Esophagus mucosa (tissue), 1 donor: ENCODE results near the gene IKZF3. TPM values are rescaled to one million over a fixed set of nuclear protein-coding genes. Genes with fewer than 3 reads are reported as not detected.
A peak's percentile ranks its signal among the peaks of the same experiment; 100 is the strongest.
"Not testable (repeated sequence)": the region's sequence is repeated elsewhere in the genome, so short reads cannot be mapped to it uniquely, and the experiment has no call there.

Experiments
- ATAC-seq: fragments of 200-7000 bp; cut with Tn5 transposase; one replicate; pipeline ENCODE4 v1.9.1; 2020
- total RNA-seq: library from RNA; stranded (reverse); gene quantifications from one replicate; pipeline ENCODE4 v1.2.4, GENCODE V29; 2023
- donor health status: DM: yes; HTN: yes; CAD: no.

Gene IKZF3
- total RNA-seq, 1 donor from 2014 or later = 1.1 TPM

- ATAC-seq = not testable (repeated sequence)
Observed at GRCh38 chr17:39855911-39856649, 8.0 kb downstream of the IKZF3 start.

- no peak for ATAC-seq
Observed at GRCh38 chr17:39854909-39855308, 9.2 kb downstream of the IKZF3 start.

GRCh38 chr17:39852239-39852638 lies 11.9 kb downstream of the IKZF3 start:
- no peak for ATAC-seq

- ATAC-seq = not testable (repeated sequence)
Observed at GRCh38 chr17:39850186-39850585, 13.9 kb downstream of the IKZF3 start.

GRCh38 chr17:39848600-39848999 lies 15.5 kb downstream of the IKZF3 start:
- no peak for ATAC-seq

GRCh38 chr17:39846205-39846604 lies 17.9 kb downstream of the IKZF3 start:
- ATAC-seq = no peak

- ATAC-seq = no peak
Observed at GRCh38 chr17:39845052-39845846, 18.9 kb downstream of the IKZF3 start.

- ATAC-seq = no peak
Observed at GRCh38 chr17:39841134-39841683, 22.9 kb downstream of the IKZF3 start.

GRCh38 chr17:39838784-39839183 lies 25.3 kb downstream of the IKZF3 start:
- no peak for ATAC-seq

GRCh38 chr17:39838057-39838456 lies 26.1 kb downstream of the IKZF3 start:
- no peak for ATAC-seq

- no peak for ATAC-seq
Observed at GRCh38 chr17:39836117-39836516, 28.0 kb downstream of the IKZF3 start.

GRCh38 chr17:39835038-39835786 lies 28.9 kb downstream of the IKZF3 start:
- no peak for ATAC-seq

GRCh38 chr17:39834017-39834416 lies 30.1 kb downstream of the IKZF3 start:
- no peak for ATAC-seq

- ATAC-seq = no peak
Observed at GRCh38 chr17:39831588-39831987, 32.5 kb downstream of the IKZF3 start.

GRCh38 chr17:39828443-39828842 lies 35.7 kb downstream of the IKZF3 start:
- peak; percentile 28 for ATAC-seq

GRCh38 chr17:39826334-39826733 lies 37.8 kb downstream of the IKZF3 start:
- ATAC-seq = no peak

GRCh38 chr17:39823407-39824054 lies 40.6 kb downstream of the IKZF3 start:
- ATAC-seq = no peak

- no peak for ATAC-seq
Observed at GRCh38 chr17:39822051-39822451, 42.1 kb downstream of the IKZF3 start.

- no peak for ATAC-seq
Observed at GRCh38 chr17:39820987-39821386, 43.1 kb downstream of the IKZF3 start.

- no peak for ATAC-seq
Observed at GRCh38 chr17:39820541-39820940, 43.6 kb downstream of the IKZF3 start.

GRCh38 chr17:39818358-39819000 lies 45.6 kb downstream of the IKZF3 start:
- ATAC-seq = no peak

- no peak for ATAC-seq
Observed at GRCh38 chr17:39816272-39816671, 47.8 kb downstream of the IKZF3 start.
